ENCODE results near the gene IL3RA. TPM values are rescaled to one million over a fixed set of nuclear protein-coding genes. Genes with fewer than 3 reads are reported as not detected.

Gene IL3RA
- total RNA-seq, 1 experiment from 2014 or later = not detected

- Histone ChIP-seq H3K9me3 (no peaks in the 10 kb centered on the region), H3K4me3 (ENCODE audit: low read depth, low read length) (no peak overlapping the region), H3K36me3 (ENCODE audit: control insufficient read depth, insufficient read depth, low read length) (no peaks in the 10 kb centered on the region), H3K27me3 (replicated peaks; ENCODE audit: control insufficient read depth, insufficient read depth, low read length) (no peaks in the 10 kb centered on the region), H3K4me1 (no peaks in the 10 kb centered on the region)
- Mint-ChIP-seq H3K36me3 (ENCODE audit: insufficient read depth, unreplicated experiment) (peaks cover 8% of the 10 kb centered on the region), H3K9me3 (ENCODE audit: unreplicated experiment) (peaks cover 14% of the 10 kb centered on the region), H3K27ac (ENCODE audit: unreplicated experiment) (no peak overlapping the region), H3K4me1 (ENCODE audit: low read depth, unreplicated experiment) (no peaks in the 10 kb centered on the region), H3K4me3 (ENCODE audit: unreplicated experiment) (no peak overlapping the region), H3K27me3 (ENCODE audit: insufficient read depth, unreplicated experiment) (peaks cover 14% of the 10 kb centered on the region)
- POLR2A ChIA-PET = no interaction called here
- TF ChIP-seq, protein P1, sequence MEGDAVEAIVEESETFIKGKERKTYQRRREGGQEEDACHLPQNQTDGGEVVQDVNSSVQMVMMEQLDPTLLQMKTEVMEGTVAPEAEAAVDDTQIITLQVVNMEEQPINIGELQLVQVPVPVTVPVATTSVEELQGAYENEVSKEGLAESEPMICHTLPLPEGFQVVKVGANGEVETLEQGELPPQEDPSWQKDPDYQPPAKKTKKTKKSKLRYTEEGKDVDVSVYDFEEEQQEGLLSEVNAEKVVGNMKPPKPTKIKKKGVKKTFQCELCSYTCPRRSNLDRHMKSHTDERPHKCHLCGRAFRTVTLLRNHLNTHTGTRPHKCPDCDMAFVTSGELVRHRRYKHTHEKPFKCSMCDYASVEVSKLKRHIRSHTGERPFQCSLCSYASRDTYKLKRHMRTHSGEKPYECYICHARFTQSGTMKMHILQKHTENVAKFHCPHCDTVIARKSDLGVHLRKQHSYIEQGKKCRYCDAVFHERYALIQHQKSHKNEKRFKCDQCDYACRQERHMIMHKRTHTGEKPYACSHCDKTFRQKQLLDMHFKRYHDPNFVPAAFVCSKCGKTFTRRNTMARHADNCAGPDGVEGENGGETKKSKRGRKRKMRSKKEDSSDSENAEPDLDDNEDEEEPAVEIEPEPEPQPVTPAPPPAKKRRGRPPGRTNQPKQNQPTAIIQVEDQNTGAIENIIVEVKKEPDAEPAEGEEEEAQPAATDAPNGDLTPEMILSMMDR (IDR thresholded peaks at IDR 0.05; ENCODE audit: insufficient read depth in 1 of 2, low read depth in 1 of 2, low read length in 1 of 2, severe bottlenecking in 1 of 2, unreplicated experiment in 1 of 2) = no peak
- DNase-seq = no peak
- BruUV-seq (replicated peaks) = no TSS peak
- CTCF ChIA-PET = no interaction called here
- intact Hi-C loops (cut with micrococcal nuclease; ENCODE audit: unreplicated experiment) = no loop called here
Observed at GRCh38 chrX:1357993-1358392, 21.4 kb downstream of the IL3RA start.

DNA sequence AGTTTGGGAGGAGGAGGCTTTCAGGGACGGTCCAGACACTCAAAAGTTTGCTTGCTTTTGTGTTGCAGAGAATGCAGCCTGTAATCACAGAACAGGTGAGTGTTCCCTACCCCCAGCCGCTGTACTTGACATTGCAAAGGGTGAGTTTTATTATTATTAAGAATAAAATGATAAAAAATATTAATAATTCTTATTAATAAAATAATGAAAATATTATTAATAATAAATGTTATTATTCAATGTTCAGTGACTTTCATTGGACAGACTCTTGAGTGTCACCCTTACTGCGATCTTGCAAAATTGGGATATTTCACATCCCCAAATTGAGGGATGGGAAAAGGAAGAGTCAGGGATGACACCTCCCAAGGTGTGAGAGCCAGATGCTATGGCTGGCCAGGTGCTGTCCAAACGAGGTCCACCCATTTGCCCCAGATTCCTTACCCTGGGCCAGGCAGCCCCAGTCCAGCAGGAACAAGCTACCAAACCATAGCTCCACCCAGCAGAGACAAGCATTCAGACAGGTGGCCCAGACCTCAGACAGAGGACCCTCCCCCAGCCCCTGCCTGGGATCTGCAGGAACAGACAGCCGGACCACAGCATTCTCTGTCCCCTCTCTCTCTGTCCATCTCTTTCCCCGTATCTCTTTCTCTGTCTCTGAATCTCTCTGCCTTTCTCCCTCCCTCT, 22.4 kb downstream of the IL3RA start:
- DNase-seq = no peak
- TF ChIP-seq, protein P1 (IDR thresholded peaks at IDR 0.05; ENCODE audit: insufficient read depth in 1 of 2, low read depth in 1 of 2, low read length in 1 of 2, severe bottlenecking in 1 of 2, unreplicated experiment in 1 of 2) = no peak
- intact Hi-C loops (cut with micrococcal nuclease; ENCODE audit: unreplicated experiment) = no loop called here
- H3K27me3 ChIP-seq (replicated peaks; ENCODE audit: control insufficient read depth, insufficient read depth, low read length) = no peaks in the 10 kb centered on the region
- no peaks in the 10 kb centered on the region for H3K4me1 ChIP-seq
- Mint-ChIP-seq H3K4me3 (ENCODE audit: unreplicated experiment) (no peak overlapping the region), H3K36me3 (ENCODE audit: insufficient read depth, unreplicated experiment) (peaks cover 8% of the 10 kb centered on the region), H3K27me3 (ENCODE audit: insufficient read depth, unreplicated experiment) (peaks cover 14% of the 10 kb centered on the region), H3K9me3 (ENCODE audit: unreplicated experiment) (peaks cover 14% of the 10 kb centered on the region), H3K27ac (ENCODE audit: unreplicated experiment) (no peak overlapping the region), H3K4me1 (ENCODE audit: low read depth, unreplicated experiment) (no peaks in the 10 kb centered on the region)
- POLR2A ChIA-PET = no interaction called here
- no peak overlapping the region for H3K4me3 ChIP-seq (ENCODE audit: low read depth, low read length)
- no TSS peak for BruUV-seq (replicated peaks)
- H3K36me3 ChIP-seq (ENCODE audit: control insufficient read depth, insufficient read depth, low read length) = no peaks in the 10 kb centered on the region
- CTCF ChIA-PET = no interaction called here
- H3K9me3 ChIP-seq = no peaks in the 10 kb centered on the region

DNA sequence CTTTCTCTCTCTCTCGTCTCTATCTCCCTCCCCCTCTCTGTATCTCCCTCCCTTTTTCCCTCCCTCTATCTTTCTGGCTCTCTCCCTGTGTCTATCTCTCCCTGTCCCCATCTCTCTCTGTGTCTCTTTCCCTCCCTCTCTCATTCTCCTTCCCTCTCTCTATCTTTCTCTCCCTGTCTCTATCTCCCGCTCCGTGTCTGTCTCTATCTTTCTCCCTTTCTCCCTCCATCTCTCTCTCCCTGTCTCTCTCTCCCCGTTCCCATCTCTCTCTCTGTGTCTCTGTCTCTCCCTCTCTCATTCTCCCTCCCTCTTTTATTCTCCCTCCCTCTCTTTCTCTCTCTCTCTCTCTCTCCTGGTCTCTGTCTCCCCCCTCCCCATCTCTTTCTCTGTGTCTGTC, 22.9 kb downstream of the IL3RA start:
- Mint-ChIP-seq H3K27ac (ENCODE audit: unreplicated experiment) (no peak overlapping the region), H3K36me3 (ENCODE audit: insufficient read depth, unreplicated experiment) (peaks cover 8% of the 10 kb centered on the region), H3K27me3 (ENCODE audit: insufficient read depth, unreplicated experiment) (peaks cover 14% of the 10 kb centered on the region), H3K9me3 (ENCODE audit: unreplicated experiment) (peaks cover 14% of the 10 kb centered on the region), H3K4me1 (ENCODE audit: low read depth, unreplicated experiment) (no peaks in the 10 kb centered on the region), H3K4me3 (ENCODE audit: unreplicated experiment) (no peak overlapping the region)
- no peaks in the 10 kb centered on the region for H3K27me3 ChIP-seq (replicated peaks; ENCODE audit: control insufficient read depth, insufficient read depth, low read length)
- no TSS peak for BruUV-seq (replicated peaks)
- H3K4me1 ChIP-seq = no peaks in the 10 kb centered on the region
- no peak overlapping the region for H3K4me3 ChIP-seq (ENCODE audit: low read depth, low read length)
- CTCF ChIA-PET = no interaction called here
- intact Hi-C loops (cut with micrococcal nuclease; ENCODE audit: unreplicated experiment) = no loop called here
- no peaks in the 10 kb centered on the region for H3K36me3 ChIP-seq (ENCODE audit: control insufficient read depth, insufficient read depth, low read length)
- POLR2A ChIA-PET = no interaction called here
- TF ChIP-seq, protein P1 (IDR thresholded peaks at IDR 0.05; ENCODE audit: insufficient read depth in 1 of 2, low read depth in 1 of 2, low read length in 1 of 2, severe bottlenecking in 1 of 2, unreplicated experiment in 1 of 2) = no peak
- no peaks in the 10 kb centered on the region for H3K9me3 ChIP-seq
- DNase-seq = no peak

Measured in Caco-2 (cell line).